Measurements from ENCODE around the gene PDE10A.

PDE10A gene

GRCh38 chr6:165390475-165390874 lies 272.6 kb downstream of the PDE10A start:
- no peak overlapping the region for H2AFZ ChIP-seq (ENCODE audit: low read length, unreplicated experiment)
- no peaks in the 10 kb centered on the region for H3K79me2 ChIP-seq (ENCODE audit: control insufficient read depth, insufficient read depth, low read length, unreplicated experiment)
- no peak overlapping the region for H3K27ac ChIP-seq (ENCODE audit: low read depth, low read length)
- no peaks in the 10 kb centered on the region for H3K27me3 ChIP-seq (ENCODE audit: insufficient read depth, low read length)
- H3K4me1 ChIP-seq (ENCODE audit: control insufficient read depth, insufficient read depth, low read length, unreplicated experiment) = no peaks in the 10 kb centered on the region
- no peak overlapping the region for H3K4me3 ChIP-seq (ENCODE audit: low read depth, low read length)
- H3K36me3 ChIP-seq (ENCODE audit: insufficient read depth, low read length) = no peaks in the 10 kb centered on the region

- Histone ChIP-seq H3K27me3 (ENCODE audit: insufficient read depth, low read length) (no peaks in the 10 kb centered on the region), H3K79me2 (ENCODE audit: control insufficient read depth, insufficient read depth, low read length, unreplicated experiment) (no peaks in the 10 kb centered on the region), H3K4me1 (ENCODE audit: control insufficient read depth, insufficient read depth, low read length, unreplicated experiment) (no peaks in the 10 kb centered on the region), H3K4me3 (ENCODE audit: low read depth, low read length) (no peak overlapping the region), H3K27ac (ENCODE audit: low read depth, low read length) (no peak overlapping the region), H2AFZ (ENCODE audit: low read length, unreplicated experiment) (no peak overlapping the region), H3K36me3 (ENCODE audit: insufficient read depth, low read length) (no peaks in the 10 kb centered on the region)
These were observed 273.5 kb downstream of the PDE10A start for GRCh38 chr6:165389534-165389933.

GRCh38 chr6:165383323-165383722 lies 279.7 kb downstream of the PDE10A start:
- Histone ChIP-seq H3K27me3 (ENCODE audit: insufficient read depth, low read length) (no peaks in the 10 kb centered on the region), H2AFZ (ENCODE audit: low read length, unreplicated experiment) (no peak overlapping the region), H3K27ac (ENCODE audit: low read depth, low read length) (no peak overlapping the region), H3K4me3 (ENCODE audit: low read depth, low read length) (no peak overlapping the region), H3K79me2 (ENCODE audit: control insufficient read depth, insufficient read depth, low read length, unreplicated experiment) (no peaks in the 10 kb centered on the region), H3K36me3 (ENCODE audit: insufficient read depth, low read length) (no peaks in the 10 kb centered on the region), H3K4me1 (ENCODE audit: control insufficient read depth, insufficient read depth, low read length, unreplicated experiment) (no peaks in the 10 kb centered on the region)

GRCh38 chr6:165376100-165376499 lies 286.9 kb downstream of the PDE10A start:
- H2AFZ ChIP-seq (ENCODE audit: low read length, unreplicated experiment) = no peak overlapping the region
- H3K36me3 ChIP-seq (ENCODE audit: insufficient read depth, low read length) = no peaks in the 10 kb centered on the region
- H3K27me3 ChIP-seq (ENCODE audit: insufficient read depth, low read length) = no peaks in the 10 kb centered on the region
- H3K4me3 ChIP-seq (ENCODE audit: low read depth, low read length) = no peak overlapping the region
- H3K79me2 ChIP-seq (ENCODE audit: control insufficient read depth, insufficient read depth, low read length, unreplicated experiment) = no peaks in the 10 kb centered on the region
- H3K4me1 ChIP-seq (ENCODE audit: control insufficient read depth, insufficient read depth, low read length, unreplicated experiment) = no peaks in the 10 kb centered on the region
- no peak overlapping the region for H3K27ac ChIP-seq (ENCODE audit: low read depth, low read length)

GRCh38 chr6:165365371-165365770 lies 297.7 kb downstream of the PDE10A start:
- H3K27ac ChIP-seq (ENCODE audit: low read depth, low read length) = no peak overlapping the region
- H3K4me1 ChIP-seq (ENCODE audit: control insufficient read depth, insufficient read depth, low read length, unreplicated experiment) = no peaks in the 10 kb centered on the region
- no peaks in the 10 kb centered on the region for H3K79me2 ChIP-seq (ENCODE audit: control insufficient read depth, insufficient read depth, low read length, unreplicated experiment)
- H2AFZ ChIP-seq (ENCODE audit: low read length, unreplicated experiment) = no peak overlapping the region
- no peak overlapping the region for H3K4me3 ChIP-seq (ENCODE audit: low read depth, low read length)
- no peaks in the 10 kb centered on the region for H3K36me3 ChIP-seq (ENCODE audit: insufficient read depth, low read length)
- no peaks in the 10 kb centered on the region for H3K27me3 ChIP-seq (ENCODE audit: insufficient read depth, low read length)

- no peaks in the 10 kb centered on the region for H3K79me2 ChIP-seq (ENCODE audit: control insufficient read depth, insufficient read depth, low read length, unreplicated experiment)
- no peak overlapping the region for H3K4me3 ChIP-seq (ENCODE audit: low read depth, low read length)
- H2AFZ ChIP-seq (ENCODE audit: low read length, unreplicated experiment) = no peak overlapping the region
- H3K4me1 ChIP-seq (ENCODE audit: control insufficient read depth, insufficient read depth, low read length, unreplicated experiment) = no peaks in the 10 kb centered on the region
- H3K27me3 ChIP-seq (ENCODE audit: insufficient read depth, low read length) = no peaks in the 10 kb centered on the region
- no peaks in the 10 kb centered on the region for H3K36me3 ChIP-seq (ENCODE audit: insufficient read depth, low read length)
- H3K27ac ChIP-seq (ENCODE audit: low read depth, low read length) = no peak overlapping the region
These were observed 317.3 kb downstream of the PDE10A start for GRCh38 chr6:165345700-165346099.

- no peak overlapping the region for H3K27ac ChIP-seq (ENCODE audit: low read depth, low read length)
These were observed 322.5 kb downstream of the PDE10A start for GRCh38 chr6:165340532-165340931.

GRCh38 chr6:165325609-165326008 lies 337.4 kb downstream of the PDE10A start:
- Histone ChIP-seq H3K27ac (ENCODE audit: low read depth, low read length) (no peak overlapping the region), H2AFZ (ENCODE audit: low read length, unreplicated experiment) (no peak overlapping the region), H3K79me2 (ENCODE audit: control insufficient read depth, insufficient read depth, low read length, unreplicated experiment) (no peaks in the 10 kb centered on the region), H3K4me3 (ENCODE audit: low read depth, low read length) (no peak overlapping the region), H3K4me1 (ENCODE audit: control insufficient read depth, insufficient read depth, low read length, unreplicated experiment) (no peaks in the 10 kb centered on the region), H3K36me3 (ENCODE audit: insufficient read depth, low read length) (no peaks in the 10 kb centered on the region), H3K27me3 (ENCODE audit: insufficient read depth, low read length) (no peaks in the 10 kb centered on the region)

More at GRCh38 chr6:165340532-165340931, 322.5 kb downstream of the PDE10A start:
- Histone ChIP-seq H3K4me3 (ENCODE audit: low read depth, low read length) (no peak overlapping the region), H3K36me3 (ENCODE audit: insufficient read depth, low read length) (no peaks in the 10 kb centered on the region), H2AFZ (ENCODE audit: low read length, unreplicated experiment) (no peak overlapping the region), H3K27me3 (ENCODE audit: insufficient read depth, low read length) (no peaks in the 10 kb centered on the region), H3K79me2 (ENCODE audit: control insufficient read depth, insufficient read depth, low read length, unreplicated experiment) (no peaks in the 10 kb centered on the region), H3K4me1 (ENCODE audit: control insufficient read depth, insufficient read depth, low read length, unreplicated experiment) (no peaks in the 10 kb centered on the region)

- no peaks in the 10 kb centered on the region for H3K27me3 ChIP-seq (ENCODE audit: insufficient read depth, low read length)
- H3K36me3 ChIP-seq (ENCODE audit: insufficient read depth, low read length) = no peaks in the 10 kb centered on the region
- no peaks in the 10 kb centered on the region for H3K79me2 ChIP-seq (ENCODE audit: control insufficient read depth, insufficient read depth, low read length, unreplicated experiment)
- no peak overlapping the region for H3K4me3 ChIP-seq (ENCODE audit: low read depth, low read length)
- H3K4me1 ChIP-seq (ENCODE audit: control insufficient read depth, insufficient read depth, low read length, unreplicated experiment) = no peaks in the 10 kb centered on the region
- no peak overlapping the region for H2AFZ ChIP-seq (ENCODE audit: low read length, unreplicated experiment)
- H3K27ac ChIP-seq (ENCODE audit: low read depth, low read length) = no peak overlapping the region
These were observed 341.4 kb downstream of the PDE10A start for GRCh38 chr6:165321555-165322145.

GRCh38 chr6:165321150-165321549 lies 341.9 kb downstream of the PDE10A start:
- Histone ChIP-seq H3K79me2 (ENCODE audit: control insufficient read depth, insufficient read depth, low read length, unreplicated experiment) (no peaks in the 10 kb centered on the region), H3K4me1 (ENCODE audit: control insufficient read depth, insufficient read depth, low read length, unreplicated experiment) (no peaks in the 10 kb centered on the region), H3K36me3 (ENCODE audit: insufficient read depth, low read length) (no peaks in the 10 kb centered on the region), H3K27me3 (ENCODE audit: insufficient read depth, low read length) (no peaks in the 10 kb centered on the region), H3K27ac (ENCODE audit: low read depth, low read length) (no peak overlapping the region), H2AFZ (ENCODE audit: low read length, unreplicated experiment) (no peak overlapping the region), H3K4me3 (ENCODE audit: low read depth, low read length) (no peak overlapping the region)

- no peaks in the 10 kb centered on the region for H3K27me3 ChIP-seq (ENCODE audit: insufficient read depth, low read length)
- H3K4me3 ChIP-seq (ENCODE audit: low read depth, low read length) = no peak overlapping the region
- H3K36me3 ChIP-seq (ENCODE audit: insufficient read depth, low read length) = no peaks in the 10 kb centered on the region
- H3K27ac ChIP-seq (ENCODE audit: low read depth, low read length) = no peak overlapping the region
- H2AFZ ChIP-seq (ENCODE audit: low read length, unreplicated experiment) = no peak overlapping the region
- H3K79me2 ChIP-seq (ENCODE audit: control insufficient read depth, insufficient read depth, low read length, unreplicated experiment) = no peaks in the 10 kb centered on the region
- H3K4me1 ChIP-seq (ENCODE audit: control insufficient read depth, insufficient read depth, low read length, unreplicated experiment) = no peaks in the 10 kb centered on the region
These were observed 345.3 kb downstream of the PDE10A start for GRCh38 chr6:165317723-165318122.

All from ACC112 (cell line).